SK-N-SH (cell line): Measurements from ENCODE around the gene ZFP36.

Experiments
- CHD2 ChIP-seq: fragments of 150-350 bp; IDR thresholded peaks from 2 replicates; pipeline ENCODE4 v1.6.1; 2018; ENCODE audit warnings: low read length; ENCODE audit not compliant: partially characterized antibody
- CTCF ChIP-seq: fragments of 200-600 bp; sonication (generic); IDR thresholded peaks from 2 replicates; pipeline ENCODE4 v1.6.1; 2017; ENCODE audit warnings: antibody characterized with exemption, mild to moderate bottlenecking, moderate library complexity
- FOXM1 ChIP-seq: IDR thresholded peaks from 2 replicates; pipeline ENCODE4 v1.4.0; 2012; ENCODE audit warnings: low read depth, mild to moderate bottlenecking
- MAX ChIP-seq: IDR thresholded peaks from 2 replicates; pipeline ENCODE4 v1.4.0; 2012; ENCODE audit warnings: low read depth
- ZBTB33 ChIP-seq: IDR thresholded peaks from 2 replicates; pipeline ENCODE4 v1.4.0; 2012; ENCODE audit warnings: low read depth, borderline replicate concordance

GRCh38 chr19:39389631-39390414, 16.8 kb upstream of the ZFP36 start:
- TF ChIP-seq ZBTB33 (no peak), CTCF (no peak), CHD2 (no peak), MAX (no peak), FOXM1 (no peak)
